ENCODE data around the gene ADAMTS8.

DNA sequence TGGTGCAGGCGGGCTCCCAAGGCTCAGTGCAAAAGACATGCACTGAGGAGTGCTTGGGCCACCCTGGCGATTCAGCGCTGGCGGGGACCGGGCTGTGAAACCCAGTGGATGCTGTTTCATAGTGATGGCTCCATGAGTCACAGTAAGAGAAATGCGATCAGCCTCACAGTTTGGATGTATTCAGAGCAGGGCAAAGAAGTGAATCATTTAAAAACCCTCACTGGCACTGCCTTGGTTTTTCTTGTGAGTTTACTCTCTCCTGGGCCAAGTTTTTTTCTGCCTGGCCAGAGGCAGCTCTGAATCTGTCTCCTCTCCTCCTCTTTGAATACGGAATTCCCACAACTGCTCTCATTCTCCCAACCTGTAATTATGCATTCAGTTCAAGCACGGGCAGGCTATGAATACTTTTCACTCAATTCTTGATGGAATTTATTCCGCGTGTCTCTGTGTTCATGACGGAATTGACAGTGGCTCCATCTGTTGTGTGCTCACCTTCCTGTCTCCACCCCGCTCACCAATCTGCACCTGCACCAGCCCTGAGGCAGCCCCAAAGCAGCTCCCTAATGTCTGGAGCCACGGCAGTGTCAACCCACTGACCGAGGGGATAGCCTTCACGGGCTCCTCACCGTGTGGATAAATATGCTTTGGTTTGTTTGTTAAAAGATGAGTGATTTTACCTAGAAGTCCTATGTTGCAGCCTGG lies 14.9 kb downstream of the ADAMTS8 start:
- TF ChIP-seq, protein P1, sequence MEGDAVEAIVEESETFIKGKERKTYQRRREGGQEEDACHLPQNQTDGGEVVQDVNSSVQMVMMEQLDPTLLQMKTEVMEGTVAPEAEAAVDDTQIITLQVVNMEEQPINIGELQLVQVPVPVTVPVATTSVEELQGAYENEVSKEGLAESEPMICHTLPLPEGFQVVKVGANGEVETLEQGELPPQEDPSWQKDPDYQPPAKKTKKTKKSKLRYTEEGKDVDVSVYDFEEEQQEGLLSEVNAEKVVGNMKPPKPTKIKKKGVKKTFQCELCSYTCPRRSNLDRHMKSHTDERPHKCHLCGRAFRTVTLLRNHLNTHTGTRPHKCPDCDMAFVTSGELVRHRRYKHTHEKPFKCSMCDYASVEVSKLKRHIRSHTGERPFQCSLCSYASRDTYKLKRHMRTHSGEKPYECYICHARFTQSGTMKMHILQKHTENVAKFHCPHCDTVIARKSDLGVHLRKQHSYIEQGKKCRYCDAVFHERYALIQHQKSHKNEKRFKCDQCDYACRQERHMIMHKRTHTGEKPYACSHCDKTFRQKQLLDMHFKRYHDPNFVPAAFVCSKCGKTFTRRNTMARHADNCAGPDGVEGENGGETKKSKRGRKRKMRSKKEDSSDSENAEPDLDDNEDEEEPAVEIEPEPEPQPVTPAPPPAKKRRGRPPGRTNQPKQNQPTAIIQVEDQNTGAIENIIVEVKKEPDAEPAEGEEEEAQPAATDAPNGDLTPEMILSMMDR (IDR thresholded peaks at IDR 0.05) = no peak
- TF ChIP-seq POLR2AphosphoS5 (IDR thresholded peaks at IDR 0.05) (peak; percentile 62), EP300 (IDR thresholded peaks at IDR 0.05) (no peak)
